NT2/D1 (cell line): ENCODE results near the gene GLO1.

Source experiments
- YY1 ChIP-seq: IDR thresholded peaks from 2 replicates; pipeline ENCODE4 v1.6.1; 2011; ENCODE audit not compliant: insufficient read length, insufficient read depth
- ZNF274 ChIP-seq: IDR thresholded peaks from 2 replicates; pipeline ENCODE4 v1.6.1; 2011; ENCODE audit warnings: mild to moderate bottlenecking, low read depth, low read length

- TF ChIP-seq YY1 (no peak), ZNF274 (no peak)
Observed at GRCh38 chr6:38695933-38696332, 7.0 kb downstream of the GLO1 start.
